Measurements from ENCODE around the gene SLC26A4.

The SLC26A4 gene

DNA sequence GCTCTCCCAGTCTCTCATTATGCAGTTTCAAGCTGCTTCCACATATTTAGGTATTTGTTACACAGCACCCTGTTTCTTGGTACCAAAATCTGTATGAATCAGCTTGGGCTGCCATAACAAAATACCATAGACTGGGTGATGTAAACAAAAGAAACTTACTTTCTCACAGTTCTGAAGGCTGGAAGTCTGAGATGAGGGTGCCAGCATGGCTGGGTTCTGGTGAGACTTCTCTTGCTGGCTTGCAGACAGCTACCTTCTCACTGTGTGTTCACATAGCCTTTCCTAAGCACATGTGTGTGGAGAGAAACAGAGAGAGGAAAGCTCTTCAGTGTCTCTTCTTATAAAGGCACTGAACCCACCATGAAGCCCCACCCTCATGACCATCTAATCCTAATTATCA, 67.6 kb downstream of the SLC26A4 start:
- H3K27ac Mint-ChIP-seq = no peak overlapping the region
- H3K36me3 Mint-ChIP-seq = no peaks in the 10 kb centered on the region
- no peak overlapping the region for H3K4me3 Mint-ChIP-seq
- ATAC-seq = no peak
- peaks cover 29% of the 10 kb centered on the region for H3K27me3 Mint-ChIP-seq
- H3K4me1 Mint-ChIP-seq = no peaks in the 10 kb centered on the region
- no peaks in the 10 kb centered on the region for H3K9me3 Mint-ChIP-seq

GRCh38 chr7:107742678-107743566, 82.3 kb downstream of the SLC26A4 start:
- H3K4me3 Mint-ChIP-seq = peak overlapping the region; percentile 99
- ATAC-seq = peak; percentile 57
- no peaks in the 10 kb centered on the region for H3K36me3 Mint-ChIP-seq
- H3K27me3 Mint-ChIP-seq = no peaks in the 10 kb centered on the region
- peaks cover 45% of the 10 kb centered on the region for H3K4me1 Mint-ChIP-seq
- H3K9me3 Mint-ChIP-seq = no peaks in the 10 kb centered on the region
- peak overlapping the region; percentile 94 for H3K27ac Mint-ChIP-seq

GRCh38 chr7:107743567-107744344, 83.1 kb downstream of the SLC26A4 start, which contains the start of gene CBLL1:
Gene CBLL1, plus strand, starts transcription at chr7:107744142. Its CDS starts 22 bp downstream, at chr7:107744164.
- H3K27ac Mint-ChIP-seq = peak within 1 kb of the TSS; percentile 94
- ATAC-seq = peak; percentile 97
- peaks cover 45% of the 10 kb centered on the region for H3K4me1 Mint-ChIP-seq
- no peaks in the 10 kb centered on the region for H3K9me3 Mint-ChIP-seq
- H3K36me3 Mint-ChIP-seq = no peaks in the 10 kb centered on the region
- peak within 1 kb of the TSS; percentile 99 for H3K4me3 Mint-ChIP-seq
- no peaks in the 10 kb centered on the region for H3K27me3 Mint-ChIP-seq

- Mint-ChIP-seq H3K27ac (peak overlapping the region; percentile 94), H3K4me1 (peaks cover 45% of the 10 kb centered on the region), H3K4me3 (peak overlapping the region; percentile 99), H3K36me3 (no peaks in the 10 kb centered on the region), H3K27me3 (no peaks in the 10 kb centered on the region), H3K9me3 (no peaks in the 10 kb centered on the region)
- peak; percentile 68 for ATAC-seq
Observed at GRCh38 chr7:107744345-107744750, 83.7 kb downstream of the SLC26A4 start.

DNA sequence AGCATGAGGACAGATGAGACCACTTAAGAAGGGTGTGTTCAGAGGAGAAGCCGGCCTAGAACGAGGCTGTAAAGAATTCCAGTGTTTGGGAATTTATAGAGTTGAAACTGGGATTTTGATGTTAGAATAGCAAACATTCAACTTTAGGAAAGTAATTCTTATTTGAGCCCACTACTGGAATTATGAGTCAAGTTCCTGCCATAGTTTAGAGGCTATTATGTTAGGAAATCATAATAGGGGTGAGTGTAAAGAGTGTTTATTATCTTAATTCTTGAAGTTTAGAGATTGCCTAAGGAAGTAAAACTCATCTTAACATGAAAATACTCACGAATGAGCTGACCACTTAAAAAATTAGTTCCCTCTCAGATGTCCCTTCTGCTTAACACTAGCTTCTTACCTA, 85.4 kb downstream of the SLC26A4 start:
- no peak overlapping the region for H3K27ac Mint-ChIP-seq
- no peaks in the 10 kb centered on the region for H3K27me3 Mint-ChIP-seq
- peaks cover 7% of the 10 kb centered on the region for H3K36me3 Mint-ChIP-seq

DNA sequence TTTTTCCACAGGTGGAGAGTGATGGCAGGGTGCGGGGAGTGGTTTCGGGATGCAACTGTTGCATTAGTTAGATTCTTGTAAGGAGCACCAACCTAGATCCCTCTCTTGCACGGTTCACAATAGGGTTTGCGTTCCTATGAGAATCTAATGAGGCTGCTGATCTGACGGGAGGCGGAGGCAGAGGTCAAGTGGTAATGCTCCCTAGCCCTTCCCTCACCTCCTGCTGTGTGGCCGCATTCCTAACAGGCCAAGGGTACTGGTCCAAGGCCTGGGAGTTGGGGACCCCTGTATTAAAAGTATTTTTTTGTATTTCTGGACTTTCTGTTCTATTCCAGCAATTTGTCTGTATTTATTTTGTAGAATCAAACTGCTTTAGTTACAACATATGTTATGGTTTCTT, 90.5 kb downstream of the SLC26A4 start:
- Mint-ChIP-seq H3K27me3 (no peaks in the 10 kb centered on the region), H3K27ac (no peak overlapping the region), H3K4me1 (peaks cover 17% of the 10 kb centered on the region), H3K9me3 (no peaks in the 10 kb centered on the region), H3K36me3 (peaks cover 33% of the 10 kb centered on the region), H3K4me3 (no peak overlapping the region)
- ATAC-seq = no peak

More for the DNA sequence above, 85.4 kb downstream of the SLC26A4 start:
- ATAC-seq = no peak
- Mint-ChIP-seq H3K4me1 (peaks cover 45% of the 10 kb centered on the region), H3K4me3 (no peak overlapping the region), H3K9me3 (no peaks in the 10 kb centered on the region)

- ATAC-seq = no peak
- Mint-ChIP-seq H3K27ac (no peak overlapping the region), H3K4me3 (no peak overlapping the region), H3K4me1 (no peaks in the 10 kb centered on the region), H3K9me3 (no peaks in the 10 kb centered on the region), H3K27me3 (no peaks in the 10 kb centered on the region), H3K36me3 (peaks cover 52% of the 10 kb centered on the region)
Observed at GRCh38 chr7:107754642-107755041, 94.0 kb downstream of the SLC26A4 start.

DNA sequence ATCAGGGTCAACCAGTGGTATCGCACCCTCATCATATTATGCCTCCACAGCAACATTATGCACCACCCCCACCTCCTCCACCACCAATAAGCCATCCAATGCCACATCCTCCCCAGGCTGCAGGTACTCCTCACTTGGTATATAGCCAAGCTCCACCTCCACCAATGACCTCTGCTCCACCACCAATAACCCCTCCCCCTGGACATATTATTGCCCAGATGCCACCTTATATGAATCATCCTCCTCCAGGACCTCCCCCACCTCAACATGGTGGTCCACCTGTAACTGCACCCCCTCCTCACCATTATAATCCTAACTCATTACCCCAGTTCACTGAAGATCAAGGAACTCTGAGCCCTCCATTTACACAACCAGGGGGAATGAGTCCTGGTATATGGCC, 98.0 kb downstream of the SLC26A4 start:
- Mint-ChIP-seq H3K27me3 (no peaks in the 10 kb centered on the region), H3K9me3 (no peaks in the 10 kb centered on the region), H3K4me3 (no peak overlapping the region), H3K36me3 (peaks cover 20% of the 10 kb centered on the region), H3K27ac (no peak overlapping the region), H3K4me1 (no peaks in the 10 kb centered on the region)
- no peak for ATAC-seq

GRCh38 chr7:107767391-107767790, 106.8 kb downstream of the SLC26A4 start:
- no peaks in the 10 kb centered on the region for H3K9me3 Mint-ChIP-seq
- no peaks in the 10 kb centered on the region for H3K4me1 Mint-ChIP-seq
- H3K4me3 Mint-ChIP-seq = no peak overlapping the region
- H3K27ac Mint-ChIP-seq = no peak overlapping the region
- H3K36me3 Mint-ChIP-seq = peaks cover 6% of the 10 kb centered on the region
- H3K27me3 Mint-ChIP-seq = no peaks in the 10 kb centered on the region
- ATAC-seq = no peak
